Right lobe of liver (tissue), 4 donors: Measurements from ENCODE around the gene PPCS.

Experiments
- CTCF ChIP-seq, 4 donors: fragments of 200-600 bp in 3 of 4; fragments of 450-650 bp in 1 of 4; IDR thresholded peaks; one replicate each; pipeline versions ENCODE4 v1.5.1 to v1.8.0; 2016 to 2022; ENCODE audit warnings: antibody characterized with exemption in 4 of 4, mild to moderate bottlenecking in 2 of 4
- POLR2A ChIP-seq: fragments of 450-650 bp; IDR thresholded peaks from one replicate; pipeline ENCODE4 v1.6.1; 2017; ENCODE audit warnings: antibody characterized with exemption, mild to moderate bottlenecking
- donor health status: DM: no; HTN: no; CAD: no.
- donor health status: DM: no; HTN: no; CAD: no.
- donor health status: DM: no; HTN: yes; CAD: no.

GRCh38 chr1:42454403-42454802 is 1.9 kb upstream of the PPCS start:
- TF ChIP-seq CTCF (IDR thresholded peaks at IDR 0.05) (no peak), POLR2A (no peak)
